K562 (cell line): Measurements from ENCODE around the gene NET1. TPM values are rescaled to one million over a fixed set of nuclear protein-coding genes. Genes with fewer than 3 reads are reported as not detected.

Experiments used
- ASH1L ChIP-seq: fragments of 450-650 bp; IDR thresholded peaks from 2 replicates; pipeline ENCODE4 v1.6.1; 2018; ENCODE audit warnings: borderline replicate concordance, mild to moderate bottlenecking, low read depth; ENCODE audit not compliant: partially characterized antibody
- COPS2 ChIP-seq: fragments of 450-650 bp; conservative IDR thresholded peaks from 2 replicates; pipeline ENCODE4 v1.6.1; 2016; ENCODE audit warnings: mild to moderate bottlenecking, moderate library complexity
- DDX20 ChIP-seq: fragments of 450-650 bp; IDR thresholded peaks from 2 replicates; pipeline ENCODE4 v1.6.1; 2016; ENCODE audit warnings: missing genetic modification characterization, low read depth, mild to moderate bottlenecking, missing compliant biosample characterization, moderate library complexity
- DIDO1 ChIP-seq: fragments of 450-650 bp; IDR thresholded peaks from 2 replicates; pipeline ENCODE4 v1.6.1; 2016; ENCODE audit warnings: low read depth, missing biosample characterization, missing genetic modification characterization
- ETV5 ChIP-seq: sonication (generic); formaldehyde crosslinking; IDR thresholded peaks from 2 replicates; pipeline ENCODE4 v1.4.0; 2020; ENCODE audit warnings: low read depth, mild to moderate bottlenecking, missing genetic modification reagents
- HSF4 ChIP-seq: fragments of 250-450 bp; sonication (Bioruptor Pico); IDR thresholded peaks from 2 replicates; pipeline ENCODE4 v2.1.2; 2022; ENCODE audit warnings: mild to moderate bottlenecking, moderate library complexity, borderline replicate concordance
- KLF6 ChIP-seq: fragments of 250-450 bp; sonication (Bioruptor Pico); IDR thresholded peaks from 2 replicates; pipeline ENCODE4 v1.4.0; 2020; ENCODE audit warnings: mild to moderate bottlenecking, moderate library complexity, borderline replicate concordance
- MYBL2 ChIP-seq, 2 experiments: fragments of 450-650 bp in 1 of 2; sonication (generic) in 1 of 2; formaldehyde crosslinking in 1 of 2; IDR thresholded peaks; 2 replicates each; pipeline versions ENCODE4 v1.6.1 to v1.8.1; 2017 to 2022; ENCODE audit warnings: borderline replicate concordance in 1 of 2, inconsistent platforms in 1 of 2, low read depth in 1 of 2, mild to moderate bottlenecking in 1 of 2, missing genetic modification reagents in 1 of 2, moderate library complexity in 1 of 2
- NCOA4 ChIP-seq: fragments of 450-650 bp; IDR thresholded peaks from 2 replicates; pipeline ENCODE4 v1.6.1; 2018; ENCODE audit warnings: mild to moderate bottlenecking; ENCODE audit not compliant: partially characterized antibody
- NFRKB ChIP-seq: fragments of 450-650 bp; IDR thresholded peaks from 2 replicates; pipeline ENCODE4 v1.6.1; 2016; ENCODE audit warnings: low read depth
- PHB2 ChIP-seq: fragments of 450-650 bp; IDR thresholded peaks from 2 replicates; pipeline ENCODE4 v1.6.1; 2017; ENCODE audit warnings: low read depth
- POLR2AphosphoS5 ChIP-seq: IDR thresholded peaks from 2 replicates; pipeline ENCODE4 v1.6.1; 2011; ENCODE audit warnings: mild to moderate bottlenecking, low read depth, low read length, moderate library complexity; ENCODE audit not compliant: control insufficient read depth, insufficient read depth
- PRPF4 ChIP-seq: fragments of 200-400 bp; formaldehyde crosslinking; IDR thresholded peaks from one replicate; pipeline ENCODE4 v1.6.1; 2017; ENCODE audit warnings: low read length, low read depth, mild to moderate bottlenecking; ENCODE audit not compliant: insufficient read depth, poor library complexity, severe bottlenecking
- RBM17 ChIP-seq: fragments of 200-400 bp; formaldehyde crosslinking; IDR thresholded peaks from 2 replicates; pipeline ENCODE4 v1.6.1; 2017; ENCODE audit warnings: low read depth, mild to moderate bottlenecking, low read length, borderline replicate concordance
- SIN3B ChIP-seq: fragments of 450-650 bp; IDR thresholded peaks from 2 replicates; pipeline ENCODE4 v1.6.1; 2017; ENCODE audit warnings: low read depth, mild to moderate bottlenecking, moderate library complexity
- SP2 ChIP-seq: IDR thresholded peaks from 2 replicates; pipeline ENCODE4 v1.6.1; 2011; ENCODE audit warnings: mild to moderate bottlenecking, low read depth, low read length, moderate library complexity; ENCODE audit not compliant: poor library complexity, severe bottlenecking; ENCODE audit errors: extremely low read depth
- SRSF1 ChIP-seq: fragments of 200-400 bp; formaldehyde crosslinking; IDR thresholded peaks from 2 replicates; pipeline ENCODE4 v1.6.1; 2017; ENCODE audit warnings: mild to moderate bottlenecking, low read depth, low read length, moderate library complexity
- USF2 ChIP-seq: sonication (generic); formaldehyde crosslinking; IDR thresholded peaks from 2 replicates; pipeline ENCODE4 v1.5.0; 2020; ENCODE audit warnings: missing genetic modification reagents
- VEZF1 ChIP-seq: fragments of 200-800 bp; sonication (Bioruptor generic); IDR thresholded peaks from 2 replicates; pipeline ENCODE4 v1.6.1; 2017; ENCODE audit warnings: missing genetic modification characterization, missing compliant biosample characterization
- ZBED1 ChIP-seq: IDR thresholded peaks from 2 replicates; pipeline ENCODE4 v1.6.1; 2014
- ZNF146 ChIP-seq: IDR thresholded peaks from one replicate; pipeline ENCODE4 v1.6.1; 2018; ENCODE audit warnings: missing compliant biosample characterization; ENCODE audit not compliant: unreplicated experiment
- ZNF253 ChIP-seq: fragments of 250-450 bp; sonication (Bioruptor Pico); conservative IDR thresholded peaks from 2 replicates; pipeline ENCODE4 v1.6.1; 2021; ENCODE audit warnings: mild to moderate bottlenecking
- ZNF584 ChIP-seq: fragments of 200-800 bp; sonication (Bioruptor generic); IDR thresholded peaks from 2 replicates; pipeline ENCODE4 v1.6.1; 2016; ENCODE audit warnings: low read depth, mild to moderate bottlenecking, missing genetic modification characterization, missing compliant biosample characterization
- ZNF707 ChIP-seq: fragments of 250-450 bp; sonication (Bioruptor Pico); conservative IDR thresholded peaks from 2 replicates; pipeline ENCODE4 v1.8.0; 2022; ENCODE audit warnings: inconsistent platforms, mild to moderate bottlenecking, moderate library complexity
- ZNF740 ChIP-seq, 3 experiments: fragments of 200-800 bp in 1 of 3; sonication (Bioruptor generic) in 1 of 3; sonication (generic) in 1 of 3; formaldehyde crosslinking in 1 of 3; IDR thresholded peaks; 2 replicates each; pipeline versions ENCODE4 v1.6.1 to v1.8.0; 2016 to 2022; ENCODE audit warnings: mild to moderate bottlenecking in 2 of 3, missing compliant biosample characterization in 2 of 3, missing genetic modification characterization in 2 of 3, missing genetic modification reagents in 1 of 3
- polyA plus RNA-seq, 8 experiments: library from polyadenylated mRNA; depleted of rRNA in 4 of 8; stranded (reverse) in 5 of 8; unstranded in 3 of 8; fragments of >200 nt; fragmentation: Nextera tagmentation in 2 of 8; fragmentation: Illumina TruSeq in 1 of 8; extraction: Ambion mirVana in 2 of 8; extraction: Trizol in 1 of 8; gene quantifications; 2 replicates each; pipeline versions ENCODE4 v1.2.1 to v1.2.3, GENCODE V29; 2011 to 2014; ENCODE audit warnings: inconsistent platforms in 1 of 8, missing spikeins in 1 of 8
- total RNA-seq, 7 experiments: library from RNA; depleted of rRNA in 6 of 7; stranded (reverse); fragments of >200 nt in 6 of 7; fragmentation: Illumina TruSeq in 2 of 7; extraction: Trizol in 2 of 7; gene quantifications; 2 replicates each; pipeline versions ENCODE4 v1.2.1 to v1.2.3, GENCODE V29; 2011 to 2021; ENCODE audit warnings: low replicate concordance in 1 of 7

Gene NET1
- total and polyA plus RNA-seq, 9 of the 15 experiments (the other 6 are each of a cell fraction or from before 2014, with no cell fraction given), result 47.4 to 258 (median 106) TPM

GRCh38 chr10:5412277-5412941, at the start of gene NET1 (continued):
- no peak for TF ChIP-seq USF2 (CRISPR knock-in tag)
- TF ChIP-seq VEZF1 (CRISPR knock-in tag), result no peak
- TF ChIP-seq HSF4 (CRISPR knock-in tag), result no peak
- TF ChIP-seq RBM17, result no peak
- no peak for TF ChIP-seq ASH1L
- TF ChIP-seq SP2, result peak; percentile 76
- TF ChIP-seq SIN3B, result peak; percentile 24; the same call in 1 of the 2 replicates
- no peak for TF ChIP-seq ZNF584 (CRISPR knock-in tag)
- TF ChIP-seq PRPF4, result no peak
- TF ChIP-seq DDX20, result no peak
- no peak for TF ChIP-seq SRSF1
- TF ChIP-seq KLF6 (CRISPR knock-in tag), result no peak
- no peak for TF ChIP-seq ZBED1
- peak; percentile 74 for TF ChIP-seq POLR2AphosphoS5
- no peak for TF ChIP-seq ZNF707 (CRISPR knock-in tag)
- TF ChIP-seq ETV5, result no peak
- TF ChIP-seq COPS2, result no peak
- no peak for TF ChIP-seq PHB2
- no peak for TF ChIP-seq NFRKB
- TF ChIP-seq ZNF740 (CRISPR knock-in tag; IDR thresholded peaks at IDR 0.05), result peak; percentile 66
- 0 out of 4 replicates have a peak, but pooled peaks of 1 of the 2 experiments have one; percentile 46 for TF ChIP-seq ZNF740 (tag; IDR thresholded peaks at IDR 0.05)
- no peak for TF ChIP-seq DIDO1 (tag)
- TF ChIP-seq MYBL2 (IDR thresholded peaks at IDR 0.05; ENCODE audit: low read depth), result no peak
- TF ChIP-seq MYBL2 (CRISPR knock-in tag; IDR thresholded peaks at IDR 0.05; ENCODE audit: borderline replicate concordance), result no peak
- no peak for TF ChIP-seq ZNF253 (CRISPR knock-in tag)
- no peak for TF ChIP-seq NCOA4
- TF ChIP-seq ZNF146 (CRISPR knock-in tag), result no peak
